Esophagus muscularis mucosa (tissue), 4 donors: ENCODE measurements around the gene OR4D2. TPM values are rescaled to one million over a fixed set of nuclear protein-coding genes. Genes with fewer than 3 reads are reported as not detected.

Experiments used
- DNase-seq: peaks from one replicate; pipeline ENCODE4 v3.0.0-alpha.2; 2017; ENCODE audit errors: extremely low spot score
- H3K27ac ChIP-seq, 4 donors: fragments of 200-600 bp; sonication (generic); replicated peaks in 1 of 4; 1 replicate in 3 of 4; 2 replicates in 1 of 4; pipeline ENCODE4 v1.5.1; 2016 to 2019; ENCODE audit warnings: mild to moderate bottlenecking in 1 of 4
- H3K27me3 ChIP-seq, 4 donors: fragments of 200-600 bp; sonication (generic); one replicate each; pipeline versions ENCODE4 v1.5.1 to v1.6.0; 2016 to 2019
- H3K36me3 ChIP-seq, 4 donors: fragments of 200-600 bp; sonication (generic); one replicate each; pipeline ENCODE4 v1.5.1; 2016 to 2019
- H3K4me1 ChIP-seq, 4 donors: fragments of 200-600 bp; sonication (generic); one replicate each; pipeline ENCODE4 v1.5.1; 2016 to 2019
- H3K4me3 ChIP-seq, 4 donors: fragments of 200-600 bp; sonication (generic); 1 replicate in 2 of 4; 2 replicates in 2 of 4; pipeline ENCODE4 v1.5.1; 2016 to 2019; ENCODE audit warnings: mild to moderate bottlenecking in 4 of 4, moderate library complexity in 1 of 4
- H3K9me3 ChIP-seq, 4 donors: fragments of 200-600 bp; sonication (generic); 1 replicate in 3 of 4; 2 replicates in 1 of 4; pipeline ENCODE4 v1.5.1; 2016 to 2019
- EP300 ChIP-seq: sonication (generic); formaldehyde crosslinking; IDR thresholded peaks from one replicate; pipeline ENCODE4 v1.6.1; 2017; ENCODE audit warnings: antibody characterized with exemption
- POLR2A ChIP-seq: fragments of 450-650 bp; IDR thresholded peaks from one replicate; pipeline ENCODE4 v1.6.1; 2017; ENCODE audit warnings: antibody characterized with exemption, moderate library complexity, mild to moderate bottlenecking, low read depth
- POLR2AphosphoS5 ChIP-seq, 2 donors: sonication (generic); formaldehyde crosslinking; IDR thresholded peaks; one replicate each; pipeline ENCODE4 v1.6.1; 2017; ENCODE audit warnings: antibody characterized with exemption in 2 of 2
- WGBS: methylation state at CpG from one replicate; pipeline ENCODE4 v1.1.5; 2018; 5-methylcytosine and 5-hydroxymethylcytosine counted together
- intact Hi-C: fragments of 100-400 bp; cut with DNase I; formaldehyde crosslinking; loops from one replicate; pipeline ENCODE4 v1.15.1; 2023
- total RNA-seq, 4 donors: library from RNA; depleted of rRNA; stranded (reverse); fragments of >200 nt; gene quantifications; one replicate each; pipeline versions ENCODE4 v1.1.0 to v1.2.1, GENCODE V29; 2016
- TF ChIP-seq, protein P1 (sequence below), 3 experiments: fragments of 200-600 bp in 2 of 3; fragments of 450-650 bp in 1 of 3; sonication (generic) in 2 of 3; IDR thresholded peaks; one replicate each; pipeline ENCODE4 v1.5.1; 2017 to 2019; ENCODE audit warnings: antibody characterized with exemption in 3 of 3, mild to moderate bottlenecking in 2 of 3, moderate library complexity in 1 of 3

Gene OR4D2
- total RNA-seq, 4 donors from 2014 or later: not detected

DNA sequence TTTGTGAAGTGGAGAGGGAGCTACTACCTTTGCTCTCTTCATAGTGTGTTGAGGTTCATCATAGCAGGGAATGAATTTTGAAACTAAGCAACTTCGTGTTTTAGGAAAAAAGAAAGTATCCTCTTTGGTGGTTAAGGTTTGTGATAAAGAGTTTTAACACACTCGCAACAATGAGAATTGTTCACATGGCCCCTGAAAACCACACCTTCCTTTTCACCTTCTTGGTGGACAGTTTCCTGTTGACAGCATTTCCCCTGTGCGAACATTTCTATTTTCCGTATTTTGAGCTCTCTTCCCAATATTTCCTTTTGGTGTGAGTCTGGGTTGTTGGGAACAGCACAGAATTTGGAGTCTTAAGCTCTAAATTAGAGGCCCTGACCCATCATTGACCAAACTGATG, 3.8 kb downstream of the OR4D2 start:
- Histone ChIP-seq H3K4me1 (no peaks in the 10 kb centered on the region), H3K27me3 (peaks cover 0 to 36% (median 0%) of the 10 kb centered on the region in 4 donors), H3K36me3 (no peaks in the 10 kb centered on the region), H3K9me3 (no peaks in the 10 kb centered on the region), H3K27ac (no peak overlapping the region), H3K4me3 (no peak overlapping the region)
- DNase-seq: peak; percentile 19
- no peak for TF ChIP-seq POLR2A
- TF ChIP-seq, protein P1, sequence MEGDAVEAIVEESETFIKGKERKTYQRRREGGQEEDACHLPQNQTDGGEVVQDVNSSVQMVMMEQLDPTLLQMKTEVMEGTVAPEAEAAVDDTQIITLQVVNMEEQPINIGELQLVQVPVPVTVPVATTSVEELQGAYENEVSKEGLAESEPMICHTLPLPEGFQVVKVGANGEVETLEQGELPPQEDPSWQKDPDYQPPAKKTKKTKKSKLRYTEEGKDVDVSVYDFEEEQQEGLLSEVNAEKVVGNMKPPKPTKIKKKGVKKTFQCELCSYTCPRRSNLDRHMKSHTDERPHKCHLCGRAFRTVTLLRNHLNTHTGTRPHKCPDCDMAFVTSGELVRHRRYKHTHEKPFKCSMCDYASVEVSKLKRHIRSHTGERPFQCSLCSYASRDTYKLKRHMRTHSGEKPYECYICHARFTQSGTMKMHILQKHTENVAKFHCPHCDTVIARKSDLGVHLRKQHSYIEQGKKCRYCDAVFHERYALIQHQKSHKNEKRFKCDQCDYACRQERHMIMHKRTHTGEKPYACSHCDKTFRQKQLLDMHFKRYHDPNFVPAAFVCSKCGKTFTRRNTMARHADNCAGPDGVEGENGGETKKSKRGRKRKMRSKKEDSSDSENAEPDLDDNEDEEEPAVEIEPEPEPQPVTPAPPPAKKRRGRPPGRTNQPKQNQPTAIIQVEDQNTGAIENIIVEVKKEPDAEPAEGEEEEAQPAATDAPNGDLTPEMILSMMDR (IDR thresholded peaks at IDR 0.05): no peak
- no peak for TF ChIP-seq EP300
- TF ChIP-seq POLR2AphosphoS5 (IDR thresholded peaks at IDR 0.05): no peak
- intact Hi-C loops: no loop called here
- WGBS: 50% methylated on average over 4 of the region's 4 CpGs

DNA sequence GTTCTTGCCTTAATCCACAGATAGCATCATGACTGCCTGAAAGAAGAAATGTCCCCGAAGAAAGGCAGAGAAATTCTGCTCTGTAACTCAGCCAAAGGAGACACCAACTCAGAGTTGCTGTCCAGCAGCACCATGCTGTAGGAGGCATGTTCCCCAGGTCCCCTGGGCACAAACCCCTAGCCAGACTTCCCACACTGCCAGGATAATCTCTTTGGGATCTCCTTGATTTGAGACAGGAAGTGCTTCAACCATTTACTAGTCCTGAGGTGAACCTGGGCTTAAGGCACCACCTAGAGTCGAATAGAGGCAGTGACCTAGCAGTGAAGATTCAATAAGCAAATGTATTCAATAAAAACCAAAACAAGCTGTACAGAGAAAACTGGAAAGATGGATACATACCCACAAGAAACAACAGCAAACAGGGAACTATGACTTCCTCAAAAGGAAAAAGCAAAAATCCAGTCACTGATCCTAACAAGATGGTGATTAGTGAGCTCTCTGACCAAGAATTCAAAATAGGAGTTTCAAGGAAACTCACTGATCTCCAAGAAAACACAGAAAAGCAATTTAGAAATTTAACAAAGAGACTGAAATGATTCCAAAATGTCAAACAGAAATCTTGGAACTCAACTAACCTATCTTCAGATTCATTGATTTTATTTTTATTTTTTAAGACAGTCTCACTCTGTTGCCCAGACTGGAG, 5.7 kb downstream of the OR4D2 start:
- Histone ChIP-seq H3K4me3 (no peak overlapping the region), H3K36me3 (no peaks in the 10 kb centered on the region), H3K4me1 (no peaks in the 10 kb centered on the region), H3K27me3 (peaks cover 0 to 40% (median 0%) of the 10 kb centered on the region in 4 donors), H3K9me3 (no peaks in the 10 kb centered on the region), H3K27ac (no peak overlapping the region)
- WGBS: 12% methylated on average over 2 of the region's 2 CpGs
- no peak for DNase-seq
- intact Hi-C loops: no loop called here
- TF ChIP-seq EP300: no peak
- TF ChIP-seq, protein P1 (IDR thresholded peaks at IDR 0.05): peak in 1 of 3 experiments; percentile 29

DNA sequence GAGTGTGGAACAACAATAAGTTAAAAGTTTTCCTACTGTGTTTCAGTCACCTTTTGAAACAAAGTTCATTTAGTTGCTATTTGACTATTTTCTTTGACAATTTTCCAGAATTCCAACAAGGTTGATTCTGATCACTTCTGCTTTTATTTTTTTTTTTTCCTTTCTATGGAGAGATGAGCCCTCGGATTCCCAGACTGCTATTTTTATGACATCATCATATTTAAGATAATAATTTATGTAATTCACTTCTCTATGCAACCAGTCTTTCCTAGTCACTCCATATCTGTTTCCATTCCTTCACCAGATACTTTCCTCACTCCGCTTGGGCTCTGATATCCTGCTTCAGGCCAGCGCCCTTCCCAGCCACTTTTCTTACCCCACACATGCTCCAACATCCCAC, 8.1 kb downstream of the OR4D2 start:
- 61% methylated on average over 3 of the region's 3 CpGs for WGBS

DNA sequence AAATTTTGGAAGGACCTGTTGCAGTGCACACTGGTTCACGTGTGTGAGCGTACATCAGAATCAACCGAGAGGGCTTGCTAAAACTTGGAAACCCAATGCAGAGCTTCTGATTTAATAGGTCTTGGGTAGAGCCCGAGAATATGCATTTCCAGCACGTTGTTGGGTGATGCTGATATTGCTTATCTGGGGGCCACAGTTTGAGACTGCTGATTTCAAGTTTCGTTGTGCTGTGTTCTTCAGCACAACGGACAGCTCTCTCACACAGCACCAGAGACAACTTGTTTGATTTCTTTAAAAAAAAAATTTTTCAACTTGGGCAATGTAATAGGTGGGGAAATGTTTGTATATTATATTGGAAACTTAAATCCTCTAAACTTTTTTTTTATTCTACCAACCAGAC, 9.4 kb downstream of the OR4D2 start:
- H3K27me3 ChIP-seq: peaks cover 0 to 24% (median 0%) of the 10 kb centered on the region in 4 donors
- 41% methylated on average over 7 of the region's 7 CpGs for WGBS
- no peaks in the 10 kb centered on the region for H3K36me3 ChIP-seq

More for the DNA sequence above, 8.1 kb downstream of the OR4D2 start:
- TF ChIP-seq POLR2AphosphoS5 (IDR thresholded peaks at IDR 0.05): no peak
- TF ChIP-seq, protein P1 (IDR thresholded peaks at IDR 0.05): no peak
- TF ChIP-seq POLR2A: no peak
- no peak for TF ChIP-seq EP300
- intact Hi-C loops: no loop called here
- H3K27ac ChIP-seq: no peak overlapping the region
- H3K36me3 ChIP-seq: no peaks in the 10 kb centered on the region
- no peak overlapping the region for H3K4me3 ChIP-seq
- peaks cover 0 to 30% (median 0%) of the 10 kb centered on the region in 4 donors for H3K27me3 ChIP-seq
- no peaks in the 10 kb centered on the region for H3K9me3 ChIP-seq
- no peak for DNase-seq
- H3K4me1 ChIP-seq: no peaks in the 10 kb centered on the region

More for the DNA sequence above, 9.4 kb downstream of the OR4D2 start:
- no peaks in the 10 kb centered on the region for H3K4me1 ChIP-seq
- no peak overlapping the region for H3K27ac ChIP-seq
- no peak overlapping the region for H3K4me3 ChIP-seq
- intact Hi-C loops: no loop called here
- TF ChIP-seq, protein P1 (IDR thresholded peaks at IDR 0.05): no peak
- TF ChIP-seq POLR2AphosphoS5 (IDR thresholded peaks at IDR 0.05) (no peak), EP300 (no peak), POLR2A (no peak)
- no peak for DNase-seq
- H3K9me3 ChIP-seq: no peaks in the 10 kb centered on the region
